Stimulated activated CD4-positive, alpha-beta T cell treated with anti-CD3 and anti-CD28 coated beads, Interleukin-15, amount 100 ng/mL, for 24 hours (primary cell): Measurements from ENCODE around the gene ABHD14A.
A peak's percentile ranks its signal among the peaks of the same experiment; 100 is the strongest.

Experiments
- DNase-seq: peaks from one replicate; pipeline ENCODE4 v3.0.0-alpha.2; 2020

Gene ABHD14A

DNA sequence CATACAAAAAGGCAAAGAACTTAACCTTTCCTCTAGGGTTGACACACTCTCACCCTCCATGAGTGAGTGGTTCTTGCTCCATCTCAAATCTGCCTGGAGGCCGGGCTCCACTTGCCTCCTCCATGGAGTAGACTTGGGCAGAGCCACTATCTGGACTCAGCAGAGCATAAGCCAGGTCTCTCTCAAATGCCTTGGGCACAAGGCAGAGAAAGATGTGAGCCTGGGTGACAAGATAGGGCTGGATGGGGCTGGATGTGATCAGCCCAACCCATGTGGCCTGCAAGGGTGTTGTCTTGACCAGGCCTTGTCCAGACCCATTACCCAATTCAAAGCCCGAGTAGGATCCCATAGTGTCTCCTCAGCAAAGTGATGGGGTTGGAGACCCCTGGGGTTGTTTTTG lies 25.0 kb downstream of the ABHD14A start:
- DNase-seq: no peak

DNA sequence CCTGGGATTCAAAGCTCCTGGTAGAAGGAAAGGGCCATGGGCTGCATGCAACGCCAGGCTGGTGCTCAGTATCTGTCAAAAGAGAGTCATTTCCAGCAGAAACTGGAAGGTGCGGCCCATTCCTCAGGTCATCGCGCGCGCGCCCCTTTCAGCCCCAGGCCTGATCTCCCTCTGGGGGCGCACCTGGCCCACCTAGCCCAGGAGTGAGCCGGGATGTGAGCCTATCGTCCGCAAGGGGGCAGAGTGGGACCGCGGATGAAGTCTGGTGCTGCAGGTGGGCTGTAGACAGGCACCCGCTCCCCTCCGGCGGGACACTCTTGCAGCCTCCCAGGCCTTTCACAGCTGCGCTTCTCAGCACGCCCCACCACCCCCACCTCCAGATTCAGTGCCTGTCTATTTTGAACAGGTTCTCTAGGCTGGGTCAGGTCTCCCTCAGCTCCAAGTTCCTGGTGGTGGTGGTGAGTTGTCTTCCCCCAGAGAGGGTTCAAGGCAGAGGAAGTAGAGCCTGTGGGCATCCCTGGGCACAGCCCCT lies 26.6 kb downstream of the ABHD14A start:
- DNase-seq: peak; percentile 89

DNA sequence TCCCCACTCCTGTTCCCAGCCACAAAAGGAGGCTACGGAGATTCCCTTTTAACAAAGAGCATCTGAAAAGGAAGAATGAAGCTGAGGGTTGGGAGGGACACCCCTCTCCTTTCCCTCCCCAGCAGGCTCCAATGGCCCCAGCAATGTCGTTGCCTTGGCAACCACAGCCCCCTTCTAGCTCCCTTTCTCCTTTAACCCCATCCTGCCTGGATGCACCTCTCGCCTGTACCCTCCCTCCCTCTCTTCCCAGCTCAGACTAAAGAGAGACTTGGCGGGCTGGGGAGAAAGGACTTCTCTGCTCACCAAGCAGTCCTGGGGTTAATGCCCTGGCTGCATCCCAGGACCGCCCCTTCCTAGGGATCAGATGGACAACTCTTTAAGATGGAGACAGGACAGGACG lies 27.9 kb downstream of the ABHD14A start:
- no peak for DNase-seq

DNA sequence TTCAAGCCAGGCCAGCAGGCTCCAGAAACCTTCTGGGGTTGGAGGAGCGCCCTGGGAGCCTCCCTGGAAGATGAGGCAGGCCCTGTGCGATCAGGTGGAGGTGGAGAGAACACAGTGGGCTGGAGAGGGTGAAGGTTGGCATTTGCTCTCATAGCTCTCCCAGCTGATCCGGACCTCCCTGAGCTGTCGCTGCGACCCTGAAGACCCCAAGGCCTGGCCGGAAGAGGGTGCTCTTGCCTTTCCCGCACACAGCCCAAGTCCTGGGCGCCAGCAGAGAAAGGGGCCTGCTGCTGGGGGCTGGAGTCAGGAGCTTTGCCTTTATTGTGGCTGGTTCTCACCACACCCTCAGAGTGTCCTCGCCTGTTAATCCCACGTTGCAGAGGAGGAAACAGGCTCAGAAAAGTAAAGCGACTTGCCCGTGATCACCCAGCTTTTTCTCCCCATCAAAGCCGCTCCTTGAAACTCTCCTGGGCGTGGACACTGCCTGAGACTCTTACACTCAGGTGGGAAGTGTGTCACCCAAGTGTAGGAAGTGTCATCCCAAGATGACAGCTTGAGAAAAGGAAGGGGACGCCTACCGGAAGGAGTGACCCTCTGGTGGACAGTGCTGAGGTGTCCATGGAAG lies 29.4 kb downstream of the ABHD14A start:
- no peak for DNase-seq

DNA sequence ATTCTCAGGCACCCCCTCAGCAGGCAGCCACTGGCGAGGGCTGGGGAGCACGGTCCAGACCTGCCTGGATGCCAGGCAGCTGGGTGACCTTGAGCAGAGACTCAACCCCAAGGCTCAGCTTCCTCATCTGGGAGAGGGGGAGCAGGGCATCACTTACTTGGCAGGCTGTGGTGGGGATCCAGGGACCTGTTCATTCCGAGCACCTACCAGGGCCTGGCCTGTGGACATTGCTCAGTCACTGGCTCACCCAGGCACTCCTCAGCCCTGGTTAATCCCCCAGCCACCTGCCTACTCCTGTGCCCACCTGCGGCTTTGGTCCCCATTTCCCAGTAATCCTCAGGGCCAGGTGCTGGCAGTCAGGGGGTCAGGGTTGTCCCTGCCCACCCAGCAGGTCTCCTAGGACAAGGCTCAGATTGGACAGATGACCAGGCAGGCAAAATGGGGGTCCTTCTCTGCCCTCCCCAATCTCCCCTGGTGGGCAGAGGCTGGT lies 30.1 kb downstream of the ABHD14A start:
- DNase-seq: no peak

DNA sequence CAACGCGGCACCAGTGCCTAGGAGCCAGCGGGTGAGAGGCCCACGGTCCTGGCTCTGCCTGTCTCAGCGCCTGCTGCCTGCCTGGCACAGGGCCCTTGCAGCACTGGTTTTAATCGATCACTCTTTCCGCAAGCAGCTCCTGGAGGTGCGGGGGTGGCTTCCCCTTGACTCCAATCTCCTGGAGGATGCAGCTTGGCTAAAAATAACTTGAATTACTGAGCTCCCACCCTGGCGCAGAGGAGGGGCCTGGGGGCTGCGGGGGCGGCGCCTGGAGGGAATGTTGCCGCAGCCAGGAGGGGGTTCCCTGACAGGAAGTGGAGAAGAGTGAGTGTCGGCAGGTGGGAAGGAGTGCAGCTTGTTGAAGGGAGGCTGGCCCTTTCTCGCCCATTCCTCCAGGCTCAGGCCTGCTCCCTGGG lies 30.7 kb downstream of the ABHD14A start:
- no peak for DNase-seq

- no peak for DNase-seq
Observed at GRCh38 chr3:52006017-52006819, 31.4 kb downstream of the ABHD14A start.

DNA sequence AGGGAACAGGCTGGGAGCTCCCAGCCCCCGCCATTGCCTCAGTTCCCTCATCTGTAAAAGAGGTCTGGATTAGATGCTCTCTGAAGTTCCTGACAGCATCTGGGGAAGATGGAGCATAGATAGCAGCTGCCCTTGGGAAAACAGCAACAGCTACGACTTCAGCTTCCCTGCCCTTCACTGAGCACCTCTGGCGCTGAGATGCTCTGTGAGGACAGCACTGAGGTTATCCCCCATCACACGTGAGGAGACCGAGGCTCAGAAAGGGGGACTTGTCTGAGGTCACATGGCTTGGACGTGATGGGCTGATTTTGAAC lies 31.9 kb downstream of the ABHD14A start:
- no peak for DNase-seq

- DNase-seq: no peak
Observed at GRCh38 chr3:52007291-52007690, 32.4 kb downstream of the ABHD14A start.

GRCh38 chr3:52010431-52010830 lies 35.6 kb downstream of the ABHD14A start:
- DNase-seq: no peak

DNA sequence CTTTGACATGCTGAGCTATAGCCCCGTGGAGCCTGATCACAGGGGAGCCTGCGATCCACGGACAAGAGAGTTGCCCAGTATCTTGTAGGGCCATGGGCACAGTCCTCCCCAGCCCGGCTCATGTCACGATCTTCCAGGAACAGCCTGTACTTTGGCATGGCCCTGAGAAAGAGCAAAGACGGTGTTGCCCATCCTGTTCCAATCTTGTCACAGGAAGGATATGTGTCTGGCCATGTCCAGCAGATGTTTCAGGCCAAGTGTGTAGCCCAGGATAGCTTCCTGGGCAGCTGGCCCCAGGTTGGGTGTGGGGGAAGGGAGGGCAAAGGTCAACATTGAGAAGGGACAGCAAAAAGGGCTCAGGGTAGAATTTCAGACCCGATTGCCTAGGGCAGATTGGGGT lies 37.8 kb downstream of the ABHD14A start:
- no peak for DNase-seq

DNA sequence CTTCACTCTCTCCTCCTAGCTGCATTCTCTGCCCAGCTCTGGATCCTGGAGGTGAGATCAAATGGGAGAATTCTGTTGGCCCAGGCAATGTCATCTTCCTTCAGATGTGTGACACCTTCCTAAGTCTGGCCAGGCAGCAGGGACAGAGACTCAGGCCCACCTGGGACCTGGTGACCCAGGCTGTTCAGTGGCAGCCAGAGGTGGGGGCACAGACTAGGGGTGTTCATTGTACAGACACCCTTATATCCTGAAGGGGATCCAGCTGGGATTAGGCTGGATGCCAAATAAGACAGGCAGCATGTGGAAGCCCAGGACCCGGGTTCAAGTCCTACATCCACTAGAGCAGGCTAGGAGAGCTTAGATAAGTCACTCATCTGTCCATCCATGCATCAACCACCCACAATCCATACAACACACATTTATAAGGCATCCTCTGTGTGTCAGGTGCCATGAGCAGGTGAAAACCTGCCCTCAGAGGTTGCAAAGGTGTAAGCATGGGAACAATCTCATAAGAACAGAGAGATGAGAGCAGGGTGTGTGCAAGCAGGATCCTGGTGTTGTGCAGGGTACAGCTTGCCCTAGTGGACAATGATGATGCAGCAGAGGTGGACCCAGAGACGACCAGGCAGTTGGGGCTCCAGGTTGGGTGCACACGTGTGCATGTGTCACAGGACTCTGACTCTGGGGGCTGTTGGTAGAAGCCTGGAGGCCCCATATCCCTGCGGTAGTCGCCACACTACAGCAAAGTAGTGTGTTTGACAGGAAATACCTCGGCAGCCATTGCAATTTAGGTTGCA lies 39.1 kb downstream of the ABHD14A start:
- no peak for DNase-seq

DNA sequence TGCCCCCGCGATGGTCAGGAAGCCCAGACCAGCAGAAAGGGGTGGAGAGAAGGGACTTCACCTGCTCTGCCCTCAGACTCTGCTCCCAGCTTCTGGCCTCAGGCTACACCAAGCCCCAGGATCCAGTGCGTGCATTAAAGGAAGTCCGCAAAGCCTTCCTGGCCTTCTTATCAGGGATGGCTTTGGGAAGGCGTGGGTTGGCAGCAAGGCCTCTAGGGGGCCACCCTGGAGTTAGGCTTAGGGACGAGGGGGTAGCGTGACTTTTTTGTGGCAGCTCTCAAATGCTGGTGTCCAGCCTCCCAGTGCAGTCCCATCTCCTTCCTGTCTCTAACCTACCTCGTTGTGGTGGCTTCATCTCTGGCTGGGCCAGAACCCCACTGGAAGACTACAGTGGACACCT lies 39.7 kb downstream of the ABHD14A start:
- DNase-seq: no peak

- no peak for DNase-seq
Observed at GRCh38 chr3:52015438-52016228, 40.8 kb downstream of the ABHD14A start.

DNA sequence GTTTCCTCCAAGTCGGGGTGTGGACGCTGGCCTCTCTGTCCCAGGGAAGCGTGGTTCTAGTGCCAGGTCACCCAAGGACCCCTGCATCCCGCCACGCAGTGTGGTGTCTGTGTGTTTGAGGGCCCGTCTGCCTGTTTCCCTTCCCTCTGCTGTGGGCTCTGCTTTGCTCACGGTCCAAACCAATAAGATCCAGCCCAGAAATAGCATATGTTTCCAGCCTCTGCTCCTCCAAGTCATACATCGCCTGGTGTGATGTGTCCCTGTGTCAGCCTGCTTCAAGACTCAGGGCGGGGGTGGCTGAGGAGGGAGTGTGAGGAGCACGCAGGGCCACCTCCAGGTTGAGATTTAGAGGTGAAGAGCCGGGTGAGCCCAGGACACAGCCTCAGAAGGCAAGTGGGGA lies 42.7 kb downstream of the ABHD14A start:
- no peak for DNase-seq

- DNase-seq: no peak
Observed at GRCh38 chr3:52018319-52019000, 43.6 kb downstream of the ABHD14A start.

DNA sequence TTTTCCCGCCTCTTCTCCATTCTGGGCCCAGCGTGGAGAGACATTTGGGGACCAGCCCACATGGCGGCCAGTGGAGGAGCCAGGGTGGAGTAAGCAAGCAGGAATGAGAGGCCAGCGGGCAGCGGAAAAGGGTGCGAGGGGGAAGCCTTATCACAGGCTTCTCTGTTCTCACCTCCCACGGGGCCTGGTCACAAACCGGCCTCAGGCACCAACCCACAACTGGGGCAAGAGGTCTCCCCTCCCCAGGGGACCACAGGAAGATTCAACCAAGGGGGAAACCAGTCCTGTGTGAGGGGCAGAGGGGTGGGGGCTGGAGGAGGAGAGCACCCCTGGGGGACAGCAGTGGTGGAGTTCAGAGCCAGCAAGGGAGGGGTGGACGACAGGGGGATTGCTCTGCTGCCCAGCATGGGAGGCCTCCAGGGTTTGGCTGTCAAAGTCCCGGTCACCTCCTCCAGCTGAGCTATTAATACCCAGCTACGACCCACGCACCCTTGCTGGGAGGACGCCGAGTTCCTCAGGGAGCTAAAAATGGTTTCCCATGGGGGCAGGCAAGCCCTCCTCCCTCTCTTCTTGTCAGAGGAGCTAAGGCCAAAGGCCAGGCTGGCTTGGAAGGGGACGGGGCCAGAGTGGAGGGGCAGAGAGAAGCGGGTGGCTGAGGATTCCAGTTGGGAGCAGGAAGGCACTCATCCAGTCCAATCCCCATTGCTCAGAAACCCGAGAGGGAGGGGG lies 44.7 kb downstream of the ABHD14A start:
- no peak for DNase-seq

DNA sequence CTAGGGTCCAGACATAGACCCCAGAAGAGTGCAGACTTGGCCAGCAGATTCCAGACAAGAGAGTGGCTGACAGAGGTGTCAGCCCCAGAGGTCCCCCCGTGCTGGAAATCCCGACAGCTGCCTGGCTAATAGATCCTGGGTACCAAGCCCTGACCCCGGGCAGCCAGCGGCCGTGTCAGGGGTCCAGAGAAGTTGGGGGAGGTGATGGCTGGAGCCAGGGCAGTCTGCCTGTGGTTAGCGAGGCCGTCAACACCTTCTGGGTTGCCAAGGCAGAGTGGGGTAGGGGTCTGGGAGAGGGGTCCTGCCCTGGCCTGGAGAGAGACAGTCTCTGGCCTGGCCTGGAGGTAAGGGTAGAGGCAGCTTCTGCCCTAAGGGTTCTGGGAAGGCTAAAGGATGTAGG lies 45.9 kb downstream of the ABHD14A start:
- no peak for DNase-seq

GRCh38 chr3:52021489-52022268 lies 46.8 kb downstream of the ABHD14A start:
- DNase-seq: no peak

GRCh38 chr3:52022323-52023100 lies 47.6 kb downstream of the ABHD14A start:
- no peak for DNase-seq
